Tongue (tissue), 3 donors: ENCODE data around the gene GNAO1. TPM values are rescaled to one million over a fixed set of nuclear protein-coding genes. Genes with fewer than 3 reads are reported as not detected.

Experiments
- DNase-seq: peaks from one replicate; pipeline ENCODE4 v3.0.0-alpha.2; 2015
- small RNA-seq: library from RNA; depleted of rRNA; stranded (forward); fragments of <200 nt; gene quantifications from one replicate; pipeline ENCODE3, GENCODE V24; 2014; ENCODE audit warnings: low replicate concordance
- total RNA-seq: library from RNA; depleted of rRNA; stranded (reverse); fragments of >200 nt; gene quantifications from one replicate; pipeline ENCODE4 v1.2.3, GENCODE V29; 2014

GNAO1 gene
- total RNA-seq, 1 donor from 2014 or later, result 3.9 TPM

DNA sequence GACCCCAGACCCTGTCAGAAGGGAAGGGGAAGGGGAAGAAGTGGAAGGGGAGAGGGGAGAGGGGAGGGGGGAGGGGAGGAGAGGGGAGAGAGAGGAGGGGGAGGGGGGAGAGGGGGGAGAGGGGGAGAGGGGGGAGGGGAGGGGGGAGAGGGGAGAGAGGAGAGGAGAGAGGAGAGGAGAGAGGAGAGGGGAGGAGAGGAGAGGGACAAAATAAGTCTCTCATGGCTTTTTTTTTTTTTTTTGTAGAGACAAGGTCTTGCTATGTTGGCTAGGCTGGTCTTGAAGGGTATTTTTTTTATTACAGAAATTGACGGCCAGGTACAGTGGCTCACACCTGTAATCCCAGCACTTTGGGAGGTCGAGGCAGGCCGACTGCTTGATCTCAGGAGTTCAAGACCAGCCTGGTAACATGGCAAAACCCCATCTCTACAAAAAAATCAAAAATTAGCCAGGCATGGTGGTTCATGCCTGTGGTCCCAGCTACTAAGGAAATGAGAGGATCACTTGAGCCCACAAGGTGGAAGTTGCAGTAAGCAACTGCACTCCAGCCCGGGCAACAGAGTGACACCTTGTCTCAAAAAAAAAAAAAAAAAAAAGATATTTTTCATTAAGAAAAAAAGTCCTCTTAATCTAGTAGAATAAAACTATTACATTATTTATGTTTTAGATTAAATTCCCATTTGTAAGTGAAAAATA lies 214.8 kb downstream of the GNAO1 start:
- no peak for DNase-seq

Small RNA genes within 50 kb of the gene (small RNA-seq; reads per million reads assigned to genes)
- not detected for gene MIR3935

Other genes with a start within 250 kb of the GNAO1 start
- gene AMFR, start 234.1 kb downstream of the GNAO1 start, total RNA-seq, result 124 TPM